ENCODE measurements around the gene SMIM31. TPM values are rescaled to one million over a fixed set of nuclear protein-coding genes. Genes with fewer than 3 reads are reported as not detected.

SMIM31 gene
- total RNA-seq (not detected in 2 replicates), polyA plus RNA-seq (not detected in 2 replicates), polyA minus RNA-seq (not detected in 2 replicates)
- total RNA-seq (2013): not detected

GRCh38 chr4:164753873-164754488, at the start of gene SMIM31:
SMIM31 (plus strand) TSS chr4:164754131; CDS start chr4:164770444, 16,313 bp downstream.
- H2AFZ ChIP-seq (ENCODE audit: insufficient read depth, low read depth, low read length, poor library complexity, severe bottlenecking): no peak within 1 kb of the TSS
- no peaks in the 10 kb centered on the region for H3K36me3 ChIP-seq (replicated peaks in 1 of 2; ENCODE audit: control extremely low read depth in 1 of 2, control insufficient read depth in 1 of 2, extremely low read depth in 1 of 2, insufficient read depth in 2 of 2, low read length in 1 of 2)
- ATAC-seq (ENCODE audit: low read depth) (no peak), DNase-seq (no peak)
- POLR2A ChIA-PET: no interaction called here
- H3K9me3 Mint-ChIP-seq (ENCODE audit: insufficient read depth): peaks cover 3% of the 10 kb centered on the region
- WGBS (ENCODE audit: insufficient coverage): no CpG with 5 or more reads among the region's 7 CpGs
- H3K4me3 ChIP-seq (ENCODE audit: control extremely low read depth in 1 of 5, extremely low read depth in 1 of 5, insufficient read depth in 1 of 5, low read depth in 2 of 5, low read length in 4 of 5): no peak within 1 kb of the TSS
- H3K4me1 Mint-ChIP-seq: no peaks in the 10 kb centered on the region
- CTCF ChIA-PET: interaction anchor here (1.3 kb wide), 1 partner anchor 23 kb away, joined by 3 read pairs; no protein-coding TSS in a partner anchor
- no peak within 1 kb of the TSS for H3K27ac Mint-ChIP-seq
- no peaks in the 10 kb centered on the region for H3K79me2 ChIP-seq (ENCODE audit: control insufficient read depth, insufficient read depth, low read length)
- intact Hi-C loops (cut with micrococcal nuclease): no loop called here
- H3K9ac ChIP-seq (ENCODE audit: low read length): no peak within 1 kb of the TSS
- H4K20me1 ChIP-seq (ENCODE audit: control insufficient read depth, insufficient read depth, low read length, poor library complexity, severe bottlenecking): no peaks in the 10 kb centered on the region
- H3K27me3 Mint-ChIP-seq: no peaks in the 10 kb centered on the region
- H3K27me3 ChIP-seq (replicated peaks in 1 of 4; ENCODE audit: control extremely low read depth in 1 of 4, control insufficient read depth in 3 of 4, insufficient read depth in 4 of 4, low read length in 3 of 4): no peaks in the 10 kb centered on the region
- no peak within 1 kb of the TSS for H3K4me3 Mint-ChIP-seq
- no peak within 1 kb of the TSS for H3K27ac ChIP-seq (ENCODE audit: low read length in 2 of 2)
- no peak for TF ChIP-seq CTCF (IDR thresholded peaks at IDR 0.05)
- no peak for TF ChIP-seq EZH2 (IDR thresholded peaks at IDR 0.05; ENCODE audit: borderline replicate concordance, insufficient read depth, low read depth, low read length, poor library complexity, severe bottlenecking)
- H3K9me3 ChIP-seq (ENCODE audit: control extremely low read depth in 1 of 3, control insufficient read depth in 2 of 3, insufficient read depth in 1 of 3, low read length in 2 of 3): peaks cover 0 to 3% (median 0%) of the 10 kb centered on the region in 3 donors
- no peaks in the 10 kb centered on the region for H3K4me1 ChIP-seq (ENCODE audit: control insufficient read depth in 2 of 2, insufficient read depth in 2 of 2, low read length in 2 of 2)
- no peak within 1 kb of the TSS for H3K4me2 ChIP-seq (replicated peaks; ENCODE audit: low read depth, low read length, poor library complexity, severe bottlenecking)

GRCh38 chr4:164706675-164707074, 47.3 kb upstream of the SMIM31 start:
- ATAC-seq (ENCODE audit: low read depth) (no peak), DNase-seq (no peak)
- Mint-ChIP-seq H3K27ac (no peak overlapping the region), H3K9me3 (ENCODE audit: insufficient read depth) (no peaks in the 10 kb centered on the region), H3K4me1 (no peaks in the 10 kb centered on the region), H3K4me3 (no peak overlapping the region), H3K27me3 (no peaks in the 10 kb centered on the region)
- TF ChIP-seq CTCF (IDR thresholded peaks at IDR 0.05) (no peak), EZH2 (IDR thresholded peaks at IDR 0.05; ENCODE audit: borderline replicate concordance, insufficient read depth, low read depth, low read length, poor library complexity, severe bottlenecking) (no peak)
- POLR2A ChIA-PET: no interaction called here
- no peaks in the 10 kb centered on the region for H3K79me2 ChIP-seq (ENCODE audit: control insufficient read depth, insufficient read depth, low read length)
- H3K4me3 ChIP-seq (ENCODE audit: control extremely low read depth in 1 of 5, extremely low read depth in 1 of 5, insufficient read depth in 1 of 5, low read depth in 2 of 5, low read length in 4 of 5): no peak overlapping the region
- no peaks in the 10 kb centered on the region for H3K27me3 ChIP-seq (replicated peaks in 1 of 4; ENCODE audit: control extremely low read depth in 1 of 4, control insufficient read depth in 3 of 4, insufficient read depth in 4 of 4, low read length in 3 of 4)
- no peak overlapping the region for H3K27ac ChIP-seq (ENCODE audit: low read length in 2 of 2)
- no peaks in the 10 kb centered on the region for H3K36me3 ChIP-seq (replicated peaks in 1 of 2; ENCODE audit: control extremely low read depth in 1 of 2, control insufficient read depth in 1 of 2, extremely low read depth in 1 of 2, insufficient read depth in 2 of 2, low read length in 1 of 2)
- no peaks in the 10 kb centered on the region for H3K9me3 ChIP-seq (ENCODE audit: control extremely low read depth in 1 of 3, control insufficient read depth in 2 of 3, insufficient read depth in 1 of 3, low read length in 2 of 3)
- H2AFZ ChIP-seq (ENCODE audit: insufficient read depth, low read depth, low read length, poor library complexity, severe bottlenecking): no peak overlapping the region
- WGBS (ENCODE audit: insufficient coverage): 77% methylated on average over 4 of the region's 4 CpGs
- H3K4me2 ChIP-seq (replicated peaks; ENCODE audit: low read depth, low read length, poor library complexity, severe bottlenecking): no peak overlapping the region
- intact Hi-C loops (cut with micrococcal nuclease): no loop called here
- no peaks in the 10 kb centered on the region for H3K4me1 ChIP-seq (ENCODE audit: control insufficient read depth in 2 of 2, insufficient read depth in 2 of 2, low read length in 2 of 2)
- H3K9ac ChIP-seq (ENCODE audit: low read length): no peak overlapping the region
- CTCF ChIA-PET: no interaction called here
- H4K20me1 ChIP-seq (ENCODE audit: control insufficient read depth, insufficient read depth, low read length, poor library complexity, severe bottlenecking): no peaks in the 10 kb centered on the region

Data from B cell (primary cell).